ENCODE data around the gene C17orf114.

The C17orf114 gene

GRCh38 chr17:4759776-4760236 is 42.3 kb downstream of the C17orf114 start (continued):
- TF ChIP-seq HIC2 (CRISPR knock-in tag; IDR thresholded peaks at IDR 0.05; ENCODE audit: low read depth) = peak; percentile 32; the same call in 1 of the 2 replicates
- TF ChIP-seq CREB1 (IDR thresholded peaks at IDR 0.05) = peak; percentile 96
- peak; percentile 93 for TF ChIP-seq CREB1 (CRISPR knock-in tag; IDR thresholded peaks at IDR 0.05)
- peak; percentile 79 for TF ChIP-seq ZMYM4 (CRISPR knock-in tag; IDR thresholded peaks at IDR 0.05)
- no peak for TF ChIP-seq SRSF9 (IDR thresholded peaks at IDR 0.05; ENCODE audit: borderline replicate concordance, insufficient read depth, low read depth, low read length, poor library complexity, severe bottlenecking)
- TF ChIP-seq ZNF678 (CRISPR knock-in tag; IDR thresholded peaks at IDR 0.05) = no peak
- TF ChIP-seq ZNF337 (CRISPR knock-in tag; IDR thresholded peaks at IDR 0.05; ENCODE audit: borderline replicate concordance, low read depth) = no peak
- no peak for TF ChIP-seq ZNF547 (CRISPR knock-in tag; IDR thresholded peaks at IDR 0.05)
- TF ChIP-seq NCOR1 (IDR thresholded peaks at IDR 0.05; ENCODE audit: borderline replicate concordance, low read length) = peak; percentile 90
- no peak for TF ChIP-seq HDAC6 (IDR thresholded peaks at IDR 0.05; ENCODE audit: low read depth, low read length)
- no peak for TF ChIP-seq MAFG (CRISPR knock-in tag; IDR thresholded peaks at IDR 0.05)
- TF ChIP-seq ZNF367 (CRISPR knock-in tag; IDR thresholded peaks at IDR 0.05; ENCODE audit: borderline replicate concordance) = no peak
- TF ChIP-seq ZNF430 (CRISPR knock-in tag; IDR thresholded peaks at IDR 0.05) = peak; percentile 78; the same call in 1 of the 2 replicates
- TF ChIP-seq SAP130 (CRISPR knock-in tag; IDR thresholded peaks at IDR 0.05; ENCODE audit: low read depth) = peak; percentile 92
- 0 out of 2 replicates have a peak, but pooled peaks have one; percentile 50 for TF ChIP-seq ZNF124 (CRISPR knock-in tag; IDR thresholded peaks at IDR 0.05)
- no peak for TF ChIP-seq E2F2 (CRISPR knock-in tag; IDR thresholded peaks at IDR 0.05; ENCODE audit: borderline replicate concordance)
- peak; percentile 83 for TF ChIP-seq MLX (CRISPR knock-in tag; IDR thresholded peaks at IDR 0.05)
- TF ChIP-seq TERF1 (CRISPR knock-in tag; IDR thresholded peaks at IDR 0.05) = no peak
- no peak for TF ChIP-seq SP2 (CRISPR knock-in tag; IDR thresholded peaks at IDR 0.05)
- TF ChIP-seq ZNF446 (CRISPR knock-in tag; IDR thresholded peaks at IDR 0.05) = no peak
- peak; percentile 24; the same call in 1 of the 2 replicates for TF ChIP-seq CEBPB (IDR thresholded peaks at IDR 0.05; ENCODE audit: borderline replicate concordance, low read depth, low read length)
- TF ChIP-seq ARID4A (CRISPR knock-in tag; IDR thresholded peaks at IDR 0.05; ENCODE audit: borderline replicate concordance) = peak; percentile 30; the same call in 1 of the 2 replicates
